H9 (cell line): Measurements from ENCODE around the gene TRIM50. TPM values are rescaled to one million over a fixed set of nuclear protein-coding genes. Genes with fewer than 3 reads are reported as not detected.
"Not testable (repeated sequence)": the region's sequence is repeated elsewhere in the genome, so short reads cannot be mapped to it uniquely, and the experiment has no call there.

Experiments used
- DNase-seq: peaks from one replicate; pipeline ENCODE4 v3.0.0-alpha.2; 2017
- H2AFZ ChIP-seq: one replicate; pipeline ENCODE4 v1.6.1; 2013; ENCODE audit warnings: mild to moderate bottlenecking, low read length, control low read depth, moderate library complexity
- H2AK5ac ChIP-seq: 2 replicates; pipeline ENCODE4 v1.6.1; 2013; ENCODE audit warnings: low read length, control low read depth, mixed read lengths; ENCODE audit not compliant: insufficient read length
- H2BK120ac ChIP-seq: one replicate; pipeline ENCODE4 v1.6.1; 2013; ENCODE audit warnings: low read depth, mild to moderate bottlenecking, low read length, control low read depth, inconsistent platforms; ENCODE audit not compliant: poor library complexity, severe bottlenecking
- H2BK12ac ChIP-seq: 2 replicates; pipeline ENCODE4 v1.6.1; 2013; ENCODE audit warnings: low read length, control low read depth, mixed read lengths, low read depth; ENCODE audit not compliant: insufficient read length
- H2BK15ac ChIP-seq: 2 replicates; pipeline ENCODE4 v1.6.1; 2013; ENCODE audit warnings: low read depth, low read length, control low read depth
- H2BK20ac ChIP-seq: one replicate; pipeline ENCODE4 v1.6.1; 2013; ENCODE audit warnings: low read depth, mild to moderate bottlenecking, low read length, control low read depth, inconsistent platforms; ENCODE audit not compliant: poor library complexity, severe bottlenecking
- H2BK5ac ChIP-seq: 2 replicates; pipeline ENCODE4 v1.6.1; 2013; ENCODE audit warnings: low read length, control low read depth, mixed read lengths; ENCODE audit not compliant: insufficient read length
- H3K14ac ChIP-seq: 2 replicates; pipeline ENCODE4 v1.6.1; 2013; ENCODE audit warnings: low read length, control low read depth; ENCODE audit not compliant: insufficient read depth
- H3K18ac ChIP-seq: 2 replicates; pipeline ENCODE4 v1.6.1; 2013; ENCODE audit warnings: low read depth, mild to moderate bottlenecking, mixed read lengths, low read length, control low read depth; ENCODE audit not compliant: insufficient read length
- H3K23ac ChIP-seq: 2 replicates; pipeline ENCODE4 v1.6.1; 2013; ENCODE audit warnings: low read length, control low read depth, mixed read lengths, low read depth; ENCODE audit not compliant: insufficient read length
- H3K23me2 ChIP-seq: 2 replicates; pipeline ENCODE4 v1.6.1; 2013; ENCODE audit warnings: low read depth, mild to moderate bottlenecking, mixed read lengths, low read length, control low read depth; ENCODE audit not compliant: insufficient read length, poor library complexity, severe bottlenecking
- H3K27ac ChIP-seq: 2 replicates; pipeline ENCODE4 v1.5.1; 2013; ENCODE audit warnings: low read length, control low read depth, mixed read lengths, low read depth; ENCODE audit not compliant: insufficient read length
- H3K27me3 ChIP-seq: 2 replicates; pipeline ENCODE4 v1.6.1; 2013; ENCODE audit warnings: low read length, control low read depth, inconsistent platforms; ENCODE audit not compliant: insufficient read depth
- H3K4ac ChIP-seq: 2 replicates; pipeline ENCODE4 v1.6.1; 2013; ENCODE audit warnings: low read depth, mild to moderate bottlenecking, control low read depth, inconsistent platforms, low read length, moderate library complexity
- H3K4me1 ChIP-seq: 2 replicates; pipeline ENCODE4 v1.6.1; 2013; ENCODE audit warnings: low read length, control low read depth, inconsistent platforms; ENCODE audit not compliant: insufficient read depth
- H3K4me2 ChIP-seq: 2 replicates; pipeline ENCODE4 v1.6.1; 2013; ENCODE audit warnings: low read length, control low read depth, mixed read lengths; ENCODE audit not compliant: insufficient read length, insufficient read depth
- H3K56ac ChIP-seq: 2 replicates; pipeline ENCODE4 v1.6.1; 2013; ENCODE audit warnings: low read depth, mild to moderate bottlenecking, mixed read lengths, low read length, control low read depth; ENCODE audit not compliant: insufficient read length
- H3K79me1 ChIP-seq: 2 replicates; pipeline ENCODE4 v1.6.1; 2013; ENCODE audit warnings: low read depth, mild to moderate bottlenecking, moderate library complexity, low read length, control low read depth, inconsistent platforms; ENCODE audit not compliant: insufficient read depth, poor library complexity, severe bottlenecking
- H3K79me2 ChIP-seq: 2 replicates; pipeline ENCODE4 v1.6.1; 2013; ENCODE audit warnings: low read length, control low read depth, inconsistent platforms; ENCODE audit not compliant: insufficient read depth
- H3K9ac ChIP-seq: 2 replicates; pipeline ENCODE4 v1.6.1; 2013; ENCODE audit warnings: low read length, control low read depth, mixed read lengths; ENCODE audit not compliant: insufficient read length; ENCODE audit errors: extremely low read depth
- H3K9me3 ChIP-seq: one replicate; pipeline ENCODE4 v1.6.1; 2013; ENCODE audit warnings: low read depth, low read length, inconsistent platforms; ENCODE audit not compliant: control insufficient read depth
- H3T11ph ChIP-seq: one replicate; pipeline ENCODE4 v1.6.1; 2013; ENCODE audit warnings: mild to moderate bottlenecking, low read length, control low read depth, inconsistent platforms
- H4K20me1 ChIP-seq: one replicate; pipeline ENCODE4 v1.6.1; 2013; ENCODE audit not compliant: control insufficient read depth, insufficient read length, insufficient read depth
- H4K5ac ChIP-seq: 2 replicates; pipeline ENCODE4 v1.6.1; 2013; ENCODE audit warnings: low read depth, mild to moderate bottlenecking, mixed read lengths, low read length, control low read depth; ENCODE audit not compliant: insufficient read length
- H4K8ac ChIP-seq: replicated peaks from 2 replicates; pipeline ENCODE4 v1.6.1; 2013; ENCODE audit warnings: low read length, control low read depth, mixed read lengths, low read depth; ENCODE audit not compliant: insufficient read length
- H4K91ac ChIP-seq: 2 replicates; pipeline ENCODE4 v1.6.1; 2013; ENCODE audit warnings: low read depth, mild to moderate bottlenecking, moderate library complexity, mixed read lengths, low read length, control low read depth; ENCODE audit not compliant: insufficient read length
- H3K27ac Mint-ChIP-seq, 3 experiments: 2 replicates in 2 of 3; 3 replicates in 1 of 3; pipeline ENCODE4 v1.8.0; 2020 to 2021; ENCODE audit warnings: mixed read lengths in 3 of 3, mild to moderate bottlenecking in 1 of 3, moderate library complexity in 1 of 3
- H3K27me3 Mint-ChIP-seq: 2 replicates; pipeline ENCODE4 v1.8.0; 2021; ENCODE audit warnings: low read depth, mild to moderate bottlenecking, moderate library complexity, mixed read lengths
- H3K36me3 Mint-ChIP-seq, 3 experiments: 2 replicates in 2 of 3; 3 replicates in 1 of 3; pipeline ENCODE4 v1.8.0; 2020 to 2021; ENCODE audit warnings: low read depth in 3 of 3, mixed read lengths in 3 of 3; ENCODE audit not compliant: insufficient read depth in 1 of 3
- H3K4me1 Mint-ChIP-seq, 2 experiments: 2 replicates each; pipeline ENCODE4 v1.8.0; 2020; ENCODE audit warnings: mixed read lengths in 2 of 2
- H3K4me3 Mint-ChIP-seq, 2 experiments: 2 replicates in 1 of 2; 3 replicates in 1 of 2; pipeline ENCODE4 v1.8.0; 2020 to 2021; ENCODE audit warnings: mild to moderate bottlenecking in 2 of 2, mixed read lengths in 2 of 2, moderate library complexity in 1 of 2
- H3K9me3 Mint-ChIP-seq, 2 experiments: 2 replicates in 1 of 2; 3 replicates in 1 of 2; pipeline ENCODE4 v1.8.0; 2020; ENCODE audit warnings: mild to moderate bottlenecking in 2 of 2, mixed read lengths in 2 of 2, moderate library complexity in 1 of 2
- WGBS: extraction: QIAGEN DNeasy Blood & Tissue Kit; methylation state at CpG from one replicate; pipeline ENCODE4 v1.1.7; 2013; ENCODE audit warnings: missing lambda C conversion rate, low lambda C conversion rate, mixed read lengths; ENCODE audit not compliant: insufficient read length; ENCODE audit errors: extremely low coverage; 5-methylcytosine and 5-hydroxymethylcytosine counted together
- total RNA-seq: library from RNA; stranded (reverse); gene quantifications from 2 replicates; pipeline ENCODE4 v1.2.1, GENCODE V29; 2021
- TF ChIP-seq, protein P1 (sequence below): fragments of 200-600 bp; sonication (generic); conservative IDR thresholded peaks from 3 replicates; pipeline ENCODE4 v1.8.0; 2021; ENCODE audit warnings: antibody characterized with exemption, mild to moderate bottlenecking

TRIM50 gene
- total RNA-seq, 1 experiment from 2014 or later, result not detected

DNA sequence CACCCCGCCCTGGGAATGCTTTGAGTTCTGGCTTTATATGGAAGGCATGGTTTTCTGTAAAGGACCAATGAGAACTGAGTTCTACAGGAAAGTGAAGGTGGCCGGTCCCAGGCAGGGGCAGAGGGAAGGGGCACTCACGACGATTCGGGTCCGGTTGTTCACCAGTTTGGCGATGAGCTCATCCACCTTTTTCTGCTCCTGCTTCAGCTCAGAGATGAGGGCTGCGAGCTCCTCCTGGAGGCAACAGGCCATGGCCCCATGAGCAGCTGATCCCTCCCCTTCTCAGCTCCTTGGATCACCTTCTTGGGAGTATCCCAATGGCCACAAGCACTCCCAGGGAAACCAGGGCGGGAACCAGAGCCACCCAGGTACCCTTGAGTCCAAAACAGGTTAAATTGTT, 7.9 kb downstream of the TRIM50 start:
- H3T11ph ChIP-seq, H4K20me1 ChIP-seq, H3K9me3 Mint-ChIP-seq, H3K79me2 ChIP-seq, H3K79me1 ChIP-seq, H3K4me3 Mint-ChIP-seq, H3K27ac ChIP-seq, H3K27me3 ChIP-seq, H3K36me3 Mint-ChIP-seq, H2BK20ac ChIP-seq, H3K14ac ChIP-seq, H2BK120ac ChIP-seq, H3K4ac ChIP-seq, H2BK5ac ChIP-seq, H3K18ac ChIP-seq, H2AFZ ChIP-seq, H3K4me1 ChIP-seq, H4K91ac ChIP-seq, H3K4me1 Mint-ChIP-seq, H2BK15ac ChIP-seq, H4K5ac ChIP-seq, H4K8ac ChIP-seq, H2BK12ac ChIP-seq, H3K23ac ChIP-seq, H3K23me2 ChIP-seq, H2AK5ac ChIP-seq, H3K9me3 ChIP-seq, H3K9ac ChIP-seq, DNase-seq, H3K27me3 Mint-ChIP-seq, H3K4me2 ChIP-seq, H3K56ac ChIP-seq: not testable (repeated sequence)
- peak overlapping the region in 1 of 3 experiments; percentile 61; a peak in 1 of 7 replicates for H3K27ac Mint-ChIP-seq
- TF ChIP-seq, protein P1, sequence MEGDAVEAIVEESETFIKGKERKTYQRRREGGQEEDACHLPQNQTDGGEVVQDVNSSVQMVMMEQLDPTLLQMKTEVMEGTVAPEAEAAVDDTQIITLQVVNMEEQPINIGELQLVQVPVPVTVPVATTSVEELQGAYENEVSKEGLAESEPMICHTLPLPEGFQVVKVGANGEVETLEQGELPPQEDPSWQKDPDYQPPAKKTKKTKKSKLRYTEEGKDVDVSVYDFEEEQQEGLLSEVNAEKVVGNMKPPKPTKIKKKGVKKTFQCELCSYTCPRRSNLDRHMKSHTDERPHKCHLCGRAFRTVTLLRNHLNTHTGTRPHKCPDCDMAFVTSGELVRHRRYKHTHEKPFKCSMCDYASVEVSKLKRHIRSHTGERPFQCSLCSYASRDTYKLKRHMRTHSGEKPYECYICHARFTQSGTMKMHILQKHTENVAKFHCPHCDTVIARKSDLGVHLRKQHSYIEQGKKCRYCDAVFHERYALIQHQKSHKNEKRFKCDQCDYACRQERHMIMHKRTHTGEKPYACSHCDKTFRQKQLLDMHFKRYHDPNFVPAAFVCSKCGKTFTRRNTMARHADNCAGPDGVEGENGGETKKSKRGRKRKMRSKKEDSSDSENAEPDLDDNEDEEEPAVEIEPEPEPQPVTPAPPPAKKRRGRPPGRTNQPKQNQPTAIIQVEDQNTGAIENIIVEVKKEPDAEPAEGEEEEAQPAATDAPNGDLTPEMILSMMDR, result 0 out of 3 replicates have a peak, but pooled peaks have one; percentile 10
- WGBS, result no CpG with 5 or more reads among the region's 9 CpGs

DNA sequence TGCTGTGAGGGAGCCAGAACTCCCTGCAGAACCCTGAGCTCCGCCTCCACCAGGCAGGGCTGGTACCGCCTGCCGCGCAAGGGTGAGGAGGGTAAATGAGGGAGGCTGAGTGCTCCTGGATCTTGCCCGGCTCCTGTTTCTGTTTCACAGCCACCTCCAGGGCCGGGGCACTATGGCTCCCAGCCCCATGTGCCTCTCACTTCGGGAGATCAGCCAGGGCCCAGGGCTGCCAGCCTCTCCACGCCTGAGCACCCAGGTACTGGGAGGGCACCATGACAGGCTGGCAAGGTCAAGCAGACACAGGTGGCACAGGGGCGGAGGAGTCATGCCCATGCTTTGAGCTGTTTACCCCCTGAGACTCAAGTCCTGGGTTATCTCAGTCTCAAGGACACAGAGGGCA, 8.3 kb downstream of the TRIM50 start:
- not testable (repeated sequence) for H3K14ac ChIP-seq, H2BK12ac ChIP-seq, H3K27ac ChIP-seq, H3K9me3 Mint-ChIP-seq, H3K9me3 ChIP-seq, H3K4me1 Mint-ChIP-seq, H3K4me2 ChIP-seq, H3K36me3 Mint-ChIP-seq, H3K4ac ChIP-seq, H3K9ac ChIP-seq, H3K27ac Mint-ChIP-seq, H3K18ac ChIP-seq, H3K79me1 ChIP-seq, H3K56ac ChIP-seq, H2BK5ac ChIP-seq, H4K8ac ChIP-seq, H4K20me1 ChIP-seq, H2BK20ac ChIP-seq, H2AK5ac ChIP-seq, H2BK120ac ChIP-seq, H3K79me2 ChIP-seq, H2AFZ ChIP-seq, H4K5ac ChIP-seq, H3K23me2 ChIP-seq, DNase-seq, H3K4me3 Mint-ChIP-seq, H2BK15ac ChIP-seq, H3T11ph ChIP-seq, H3K27me3 ChIP-seq, H3K4me1 ChIP-seq, H4K91ac ChIP-seq, H3K27me3 Mint-ChIP-seq, H3K23ac ChIP-seq
- no CpG with 5 or more reads among the region's 9 CpGs for WGBS
